Mammary epithelial cell (primary cell): ENCODE measurements around the gene MYO3B.

Experiments used
- EZH2 ChIP-seq: IDR thresholded peaks from 2 replicates; pipeline ENCODE4 v1.6.1; 2012; ENCODE audit warnings: low read length, inconsistent platforms, borderline replicate concordance
- TF ChIP-seq, protein P1 (sequence below), 2 donors: IDR thresholded peaks in 1 of 2; conservative IDR thresholded peaks in 1 of 2; 2 replicates each; pipeline ENCODE4 v1.5.1; 2011 to 2012; ENCODE audit warnings: inconsistent platforms in 2 of 2, low read length in 2 of 2, mild to moderate bottlenecking in 2 of 2, control low read depth in 1 of 2, low read depth in 1 of 2; ENCODE audit not compliant: insufficient read depth in 1 of 2; ENCODE audit errors: extremely low read depth in 1 of 2

DNA sequence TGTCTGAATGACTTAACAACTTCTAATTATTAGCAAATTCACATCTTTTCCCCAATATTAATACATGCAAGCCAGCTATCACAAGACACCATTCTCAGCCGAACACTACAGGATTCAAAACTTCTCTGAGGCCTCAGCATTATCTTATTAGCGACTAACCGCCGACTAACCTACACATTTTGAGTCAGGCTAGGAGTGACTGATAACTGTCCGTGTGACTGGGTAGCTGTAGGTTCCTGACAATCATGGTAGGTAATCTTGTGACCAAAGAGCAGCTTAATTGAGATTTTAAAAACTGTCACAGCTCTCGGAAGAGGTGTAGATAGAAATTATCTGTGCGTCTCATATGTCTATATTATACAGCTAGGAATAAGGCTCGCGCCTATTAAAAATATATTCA, 493.1 kb downstream of the MYO3B start:
- no peak for TF ChIP-seq EZH2
- TF ChIP-seq, protein P1, sequence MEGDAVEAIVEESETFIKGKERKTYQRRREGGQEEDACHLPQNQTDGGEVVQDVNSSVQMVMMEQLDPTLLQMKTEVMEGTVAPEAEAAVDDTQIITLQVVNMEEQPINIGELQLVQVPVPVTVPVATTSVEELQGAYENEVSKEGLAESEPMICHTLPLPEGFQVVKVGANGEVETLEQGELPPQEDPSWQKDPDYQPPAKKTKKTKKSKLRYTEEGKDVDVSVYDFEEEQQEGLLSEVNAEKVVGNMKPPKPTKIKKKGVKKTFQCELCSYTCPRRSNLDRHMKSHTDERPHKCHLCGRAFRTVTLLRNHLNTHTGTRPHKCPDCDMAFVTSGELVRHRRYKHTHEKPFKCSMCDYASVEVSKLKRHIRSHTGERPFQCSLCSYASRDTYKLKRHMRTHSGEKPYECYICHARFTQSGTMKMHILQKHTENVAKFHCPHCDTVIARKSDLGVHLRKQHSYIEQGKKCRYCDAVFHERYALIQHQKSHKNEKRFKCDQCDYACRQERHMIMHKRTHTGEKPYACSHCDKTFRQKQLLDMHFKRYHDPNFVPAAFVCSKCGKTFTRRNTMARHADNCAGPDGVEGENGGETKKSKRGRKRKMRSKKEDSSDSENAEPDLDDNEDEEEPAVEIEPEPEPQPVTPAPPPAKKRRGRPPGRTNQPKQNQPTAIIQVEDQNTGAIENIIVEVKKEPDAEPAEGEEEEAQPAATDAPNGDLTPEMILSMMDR (conservative IDR thresholded peaks at IDR 0.05 in 1 of 2, IDR thresholded peaks at IDR 0.05 in 1 of 2; ENCODE audit: extremely low read depth in 1 of 2, insufficient read depth in 1 of 2, low read depth in 1 of 2, low read length in 2 of 2) = no peak
